K562 treated with DMSO at 1 percent for 24 hours (cell line): ENCODE data around the gene SSUH2. TPM values are rescaled to one million over a fixed set of nuclear protein-coding genes. Genes with fewer than 3 reads are reported as not detected.

Experiments used
- total RNA-seq: library from RNA; unstranded; fragments of 300-600 nt; gene quantifications from 2 replicates; pipeline ENCODE4 v1.2.3, GENCODE V29; 2022; ENCODE audit warnings: low read depth; ENCODE audit not compliant: insufficient read depth

Gene SSUH2, protein sequence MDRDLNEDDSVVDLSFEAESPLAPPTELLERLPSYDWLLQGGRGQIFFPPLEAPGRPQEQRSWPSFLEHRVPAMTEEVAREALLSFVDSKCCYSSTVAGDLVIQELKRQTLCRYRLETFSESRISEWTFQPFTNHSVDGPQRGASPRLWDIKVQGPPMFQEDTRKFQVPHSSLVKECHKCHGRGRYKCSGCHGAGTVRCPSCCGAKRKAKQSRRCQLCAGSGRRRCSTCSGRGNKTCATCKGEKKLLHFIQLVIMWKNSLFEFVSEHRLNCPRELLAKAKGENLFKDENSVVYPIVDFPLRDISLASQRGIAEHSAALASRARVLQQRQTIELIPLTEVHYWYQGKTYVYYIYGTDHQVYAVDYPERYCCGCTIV
- 0.30 TPM in 1 of 2 replicates, not detected in the other for total RNA-seq

DNA sequence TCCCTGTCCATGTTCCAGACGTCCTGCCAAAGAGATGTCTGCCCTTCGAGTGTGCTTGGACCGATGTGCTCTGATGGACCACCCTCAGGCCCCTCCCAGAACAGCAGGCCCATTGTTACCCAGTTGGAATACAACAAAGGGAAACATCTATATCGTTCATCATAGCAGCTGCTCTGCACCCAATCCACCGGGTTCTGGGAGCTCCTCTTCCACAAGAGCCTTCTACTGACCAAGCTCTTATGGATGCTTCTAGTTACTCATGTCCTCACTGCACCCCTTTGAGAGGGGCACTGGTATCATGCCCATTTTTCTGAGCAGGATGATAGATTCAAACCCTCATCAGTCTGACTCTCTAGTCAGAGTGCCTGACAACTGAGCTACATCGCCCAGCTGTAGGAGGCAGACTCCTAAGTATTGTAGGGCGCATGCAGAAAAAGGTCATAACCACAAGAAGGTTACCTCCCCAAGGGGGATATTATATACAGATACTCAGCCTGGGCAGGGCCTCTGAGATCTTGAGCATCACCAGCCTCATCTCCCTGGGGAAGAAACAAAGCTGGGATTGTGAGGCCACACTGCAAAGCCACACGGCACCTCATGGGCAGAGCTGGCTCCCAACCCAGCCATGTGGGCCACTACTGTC is at the start of gene SSUH2:
TSS of gene SSUH2 (minus strand) at position 51 of the 643 bp plus-strand sequence. CDS start at position 11, 40 bp downstream.

Other genes starting within 250 kb of the SSUH2 start
- 0.15 TPM in 1 of 2 replicates, not detected in the other for gene LMCD1, start 143.0 kb downstream of the SSUH2 start, total RNA-seq
- gene CAV3, start 89.0 kb upstream of the SSUH2 start, total RNA-seq = not detected in 2 replicates
- gene OXTR, start 124.8 kb upstream of the SSUH2 start, total RNA-seq = 0.47 and 0.58 TPM in 2 replicates